Cerebellar cortex (tissue), 1 donor: Measurements from ENCODE around the gene COL23A1.

Source experiments
- DNase-seq: peaks from one replicate; pipeline ENCODE4 v3.0.0-alpha.2; 2015; ENCODE audit warnings: low spot score

The COL23A1 gene

GRCh38 chr5:178474562-178475184, 115.5 kb downstream of the COL23A1 start:
- no peak for DNase-seq

- no peak for DNase-seq
Observed at GRCh38 chr5:178473854-178474253, 116.3 kb downstream of the COL23A1 start.

DNA sequence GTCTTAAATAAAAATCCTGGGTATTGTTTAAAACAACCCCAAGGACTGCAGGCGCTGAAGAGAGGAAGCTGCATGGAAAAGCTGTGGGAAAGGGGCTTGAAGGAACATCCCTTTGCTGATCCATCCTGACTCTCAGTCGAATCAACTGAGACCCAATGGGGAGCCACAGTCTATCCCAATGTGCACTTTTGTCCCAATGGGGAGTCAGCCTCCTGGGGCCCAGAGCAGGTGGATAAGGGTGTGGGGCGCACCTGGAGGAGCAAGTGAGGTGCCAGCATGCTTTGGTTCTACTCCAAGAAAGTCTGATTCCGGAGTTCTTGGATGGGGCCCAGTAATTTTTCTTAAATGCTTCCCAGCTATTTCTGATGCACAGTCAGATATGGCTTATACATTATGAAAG, 118.1 kb downstream of the COL23A1 start:
- no peak for DNase-seq

- no peak for DNase-seq
Observed at GRCh38 chr5:178471711-178472110, 118.5 kb downstream of the COL23A1 start.

GRCh38 chr5:178470760-178471025, 119.5 kb downstream of the COL23A1 start:
- DNase-seq = no peak

DNA sequence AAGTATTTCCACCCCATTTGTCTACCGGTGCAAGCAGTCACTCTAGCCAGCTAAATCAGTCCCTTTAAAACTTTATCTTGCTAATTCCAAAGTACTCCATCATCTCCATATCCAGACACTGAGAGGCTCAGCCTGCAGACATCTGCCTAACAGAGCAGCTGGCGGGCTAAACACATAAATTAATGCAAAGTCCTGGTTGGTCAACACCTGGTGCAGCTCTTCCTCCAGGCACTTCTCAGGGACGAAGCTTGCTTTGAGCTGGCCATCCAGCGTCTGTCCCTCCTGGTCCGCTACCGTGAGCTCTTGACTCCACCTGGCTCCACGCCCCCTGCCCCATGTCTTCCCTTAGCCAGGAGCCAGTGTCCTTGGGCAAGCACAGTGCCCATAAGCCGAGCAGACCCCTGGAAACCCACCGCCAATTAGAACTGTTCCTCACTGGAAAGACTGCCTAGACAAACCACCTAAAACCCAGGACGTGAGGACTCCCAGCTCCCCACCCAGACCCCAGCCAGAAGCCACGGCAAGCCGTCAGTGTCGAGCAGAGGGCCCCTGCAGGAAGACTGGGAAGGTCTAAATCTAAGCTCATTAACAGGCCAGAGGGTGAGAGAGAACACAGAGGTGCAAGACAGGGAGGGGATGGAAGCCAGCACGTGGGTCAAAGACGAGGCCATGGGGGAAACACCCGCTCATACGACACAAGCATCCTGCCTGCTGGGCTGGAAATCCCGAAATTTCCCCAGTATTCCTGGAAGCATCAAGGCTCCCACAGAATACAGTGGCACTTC, 120.0 kb downstream of the COL23A1 start:
- no peak for DNase-seq

GRCh38 chr5:178469011-178469974, 120.9 kb downstream of the COL23A1 start:
- DNase-seq = no peak

DNA sequence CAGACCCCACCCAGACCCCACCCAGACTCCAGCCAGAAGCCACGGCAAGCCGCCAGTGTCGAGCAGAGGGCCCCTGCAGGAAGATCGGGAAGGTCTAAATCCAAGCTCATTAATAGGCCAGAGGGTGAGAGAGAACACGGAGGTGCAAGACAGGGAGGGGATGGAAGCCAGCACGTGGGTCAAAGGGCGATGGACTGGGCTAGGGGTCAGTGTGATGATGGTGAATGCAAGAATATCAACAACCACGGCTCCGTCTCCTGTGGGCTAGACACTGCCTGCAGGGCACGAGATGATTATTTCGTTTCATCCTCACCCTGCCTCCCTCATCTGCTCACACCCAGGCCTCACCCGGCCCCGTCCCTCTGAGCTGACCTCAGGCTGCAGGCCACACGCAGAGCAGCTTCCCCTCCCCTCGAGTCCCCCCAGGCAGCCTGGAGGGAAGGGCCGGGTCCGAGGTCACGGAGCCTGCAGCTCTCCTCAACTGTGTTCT, 122.0 kb downstream of the COL23A1 start:
- DNase-seq = no peak

GRCh38 chr5:178467568-178468195, 122.5 kb downstream of the COL23A1 start:
- DNase-seq = peak; percentile 31

GRCh38 chr5:178467205-178467567, 123.0 kb downstream of the COL23A1 start:
- DNase-seq = no peak

DNA sequence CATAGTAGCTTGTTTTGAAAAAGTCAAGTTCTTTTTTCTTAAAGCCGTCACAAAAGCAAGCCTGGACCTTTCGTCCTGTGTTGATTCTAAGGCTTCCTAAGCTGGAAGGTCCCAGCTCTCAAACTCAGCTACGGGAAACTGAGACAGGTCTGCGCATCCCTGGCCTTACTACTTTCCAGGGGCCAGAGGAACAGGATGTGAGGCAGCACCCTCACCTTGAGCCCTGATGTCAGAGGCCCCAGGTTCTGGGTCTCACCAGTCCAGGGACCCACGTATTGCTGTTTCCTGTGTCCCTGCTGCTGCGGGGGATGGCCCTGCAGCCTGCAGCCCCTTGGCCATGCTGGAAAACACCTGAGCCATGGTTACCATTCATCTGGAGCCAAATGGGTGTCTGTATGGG, 123.9 kb downstream of the COL23A1 start:
- no peak for DNase-seq

DNA sequence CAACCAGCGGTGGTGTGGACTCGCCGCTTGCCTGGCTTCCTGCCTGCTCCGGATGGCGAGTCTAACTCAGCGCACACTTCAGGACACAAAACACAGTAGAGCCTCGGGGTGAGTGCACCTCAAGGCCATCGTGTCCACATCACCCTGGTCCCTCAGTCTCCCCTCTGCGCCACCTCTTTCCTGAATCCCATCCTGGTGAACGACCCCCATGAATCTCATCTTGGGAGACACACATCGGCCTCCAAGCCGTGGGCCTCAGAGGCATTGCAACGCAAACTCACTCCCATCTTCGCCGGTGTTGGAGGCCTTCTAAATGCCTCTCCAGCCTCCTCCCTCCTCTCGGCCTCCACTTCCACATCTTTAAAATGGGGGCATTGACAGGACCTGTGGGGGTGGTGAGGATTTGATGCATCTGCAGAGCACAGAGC, 124.3 kb downstream of the COL23A1 start:
- DNase-seq = no peak

GRCh38 chr5:178465228-178465860, 124.8 kb downstream of the COL23A1 start:
- no peak for DNase-seq

DNA sequence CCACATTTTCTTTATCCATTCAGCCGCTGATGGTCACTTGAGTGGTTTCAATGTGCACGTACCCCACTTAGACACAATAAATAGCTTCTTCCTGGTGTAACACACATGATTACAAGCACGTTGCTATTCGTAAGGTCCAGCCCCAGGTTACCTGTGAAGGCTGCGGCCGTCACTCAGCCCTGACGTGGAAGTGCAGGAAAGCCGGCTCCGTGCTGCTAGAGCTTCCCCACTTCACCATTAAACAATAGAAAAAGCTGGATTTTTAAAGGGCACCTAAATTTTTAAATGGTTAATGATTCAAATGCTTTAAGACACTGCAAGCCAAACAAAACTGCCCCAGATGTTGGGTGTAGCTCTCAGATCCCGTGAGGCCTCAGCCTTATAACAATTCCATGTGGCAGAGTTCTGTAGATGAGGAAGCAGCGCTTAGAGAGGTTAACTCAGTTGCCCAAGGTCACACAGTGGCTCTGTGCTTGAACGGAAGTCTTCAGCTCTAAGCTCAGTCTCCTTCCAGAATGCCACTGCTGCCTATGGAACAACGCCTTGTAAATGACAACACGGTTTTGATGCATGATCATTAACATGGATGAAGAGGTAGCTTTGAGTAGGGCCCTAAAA, 125.7 kb downstream of the COL23A1 start:
- no peak for DNase-seq

- DNase-seq = no peak
Observed at GRCh38 chr5:178463321-178464155, 126.7 kb downstream of the COL23A1 start.

GRCh38 chr5:178462816-178463215, 127.4 kb downstream of the COL23A1 start:
- no peak for DNase-seq

DNA sequence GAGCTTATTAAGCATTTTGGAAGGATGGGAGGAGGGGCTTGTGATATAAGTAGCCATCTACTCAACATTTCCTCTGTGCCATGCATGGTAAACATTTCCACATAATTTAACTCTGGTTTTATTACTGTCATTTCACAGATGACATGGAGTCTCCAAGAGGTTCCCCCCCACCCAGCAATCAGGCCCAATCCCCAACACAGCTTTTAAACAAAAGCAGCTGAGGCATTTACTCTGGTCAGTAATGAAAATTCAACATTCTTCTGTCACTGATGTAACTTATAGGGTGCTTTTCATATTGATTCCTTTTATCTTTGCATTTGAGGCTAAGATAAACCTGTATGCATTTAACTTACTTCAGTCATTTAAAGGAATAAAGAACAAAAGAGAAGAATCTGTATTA, 128.1 kb downstream of the COL23A1 start:
- no peak for DNase-seq

- peak; percentile 85 for DNase-seq
Observed at GRCh38 chr5:178461004-178461730, 129.0 kb downstream of the COL23A1 start.

DNA sequence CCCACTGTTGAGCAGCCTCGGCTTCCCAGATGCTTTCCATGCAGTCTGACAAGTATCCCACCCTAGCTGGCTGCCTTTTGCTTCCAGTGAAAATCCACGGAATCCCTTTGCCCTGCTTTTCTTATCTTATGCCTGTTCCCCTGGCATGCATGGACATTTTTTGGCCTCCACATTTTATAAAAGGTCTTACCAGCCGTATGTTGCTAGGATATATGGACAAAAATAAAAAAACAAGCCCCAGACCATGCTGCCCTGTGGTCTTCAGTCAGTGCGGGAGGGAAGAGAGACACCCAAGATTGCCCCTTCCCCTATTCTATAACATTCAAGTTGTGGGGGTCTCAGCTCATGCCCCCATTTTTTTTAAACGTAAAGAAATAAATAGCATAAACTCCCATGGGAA, 129.6 kb downstream of the COL23A1 start:
- DNase-seq = no peak

GRCh38 chr5:178460174-178460573, 130.0 kb downstream of the COL23A1 start:
- DNase-seq = no peak
